ENCODE results near the gene ABCB11.
A peak's percentile ranks its signal among the peaks of the same experiment; 100 is the strongest.

The ABCB11 gene

DNA sequence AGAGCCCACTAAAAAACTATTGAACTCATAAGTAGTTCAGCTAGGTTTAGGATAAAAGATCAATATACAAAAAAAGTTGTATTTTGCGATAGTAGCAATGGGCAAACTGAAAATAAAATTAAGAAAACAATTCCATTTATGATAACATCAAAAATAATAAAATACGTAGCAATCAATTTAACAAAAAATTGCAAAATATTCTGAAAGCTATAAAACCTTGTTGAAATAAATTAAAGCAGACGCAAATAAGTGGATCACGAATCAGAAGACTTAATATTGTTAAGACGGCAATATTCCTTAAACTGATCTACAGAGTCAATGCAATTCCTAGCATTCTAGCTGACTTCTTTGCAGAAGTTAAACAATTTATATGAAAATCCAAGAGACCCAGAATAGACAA is 24.5 kb downstream of the ABCB11 start:
- no peak for DNase-seq

DNA sequence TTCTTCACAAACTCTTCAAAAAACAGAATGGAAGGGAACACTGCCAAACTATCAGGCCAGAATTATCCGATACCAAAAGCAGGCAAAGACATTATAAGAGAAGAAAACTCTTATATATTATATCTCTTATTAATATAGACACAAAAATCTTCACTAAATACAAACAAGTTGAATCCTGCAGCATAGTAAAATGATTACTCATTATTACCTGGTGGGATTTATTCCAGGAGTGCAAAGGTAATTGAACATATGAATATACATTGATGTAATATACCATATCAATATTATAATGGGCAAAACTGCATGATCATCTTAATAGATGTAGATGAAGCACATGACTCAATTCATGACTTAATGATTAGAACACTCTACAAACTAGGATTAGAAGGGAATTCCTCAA is 25.1 kb downstream of the ABCB11 start:
- no peak for DNase-seq

- DNase-seq: no peak
These were observed 26.0 kb downstream of the ABCB11 start for GRCh38 chr2:169005080-169005598.

DNA sequence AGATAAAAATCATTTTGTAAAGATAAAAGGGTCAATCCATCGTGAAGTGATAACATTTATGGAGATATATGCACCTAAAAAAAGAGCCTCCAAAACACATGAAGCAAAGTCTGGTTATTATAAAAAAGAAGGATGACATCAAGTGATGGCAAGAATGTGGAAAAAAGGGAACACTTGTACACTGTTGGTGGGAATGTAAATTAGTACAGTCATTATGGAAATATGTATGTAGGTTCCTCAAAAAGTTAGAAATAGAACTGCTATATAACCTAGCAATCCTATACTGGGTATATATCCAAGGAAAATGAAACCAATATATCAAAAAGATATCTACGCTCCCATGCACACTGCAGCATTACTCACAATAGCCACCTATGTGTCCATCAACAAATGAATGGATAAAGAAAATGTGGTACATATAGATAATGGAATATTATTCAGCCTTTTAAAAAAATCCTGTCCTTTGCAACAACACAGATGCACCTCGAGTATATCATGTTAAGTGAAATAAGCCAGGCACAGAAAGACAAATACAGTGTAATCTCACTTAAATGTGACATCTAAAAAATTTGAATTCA is 28.9 kb downstream of the ABCB11 start:
- DNase-seq: no peak

GRCh38 chr2:169001116-169001815 is 29.9 kb downstream of the ABCB11 start:
- no peak for DNase-seq

- DNase-seq: no peak
These were observed 31.4 kb downstream of the ABCB11 start for GRCh38 chr2:168999668-169000213.

GRCh38 chr2:168998609-168999211 is 32.4 kb downstream of the ABCB11 start:
- no peak for DNase-seq

GRCh38 chr2:168997794-168998193 is 33.3 kb downstream of the ABCB11 start:
- DNase-seq: no peak

DNA sequence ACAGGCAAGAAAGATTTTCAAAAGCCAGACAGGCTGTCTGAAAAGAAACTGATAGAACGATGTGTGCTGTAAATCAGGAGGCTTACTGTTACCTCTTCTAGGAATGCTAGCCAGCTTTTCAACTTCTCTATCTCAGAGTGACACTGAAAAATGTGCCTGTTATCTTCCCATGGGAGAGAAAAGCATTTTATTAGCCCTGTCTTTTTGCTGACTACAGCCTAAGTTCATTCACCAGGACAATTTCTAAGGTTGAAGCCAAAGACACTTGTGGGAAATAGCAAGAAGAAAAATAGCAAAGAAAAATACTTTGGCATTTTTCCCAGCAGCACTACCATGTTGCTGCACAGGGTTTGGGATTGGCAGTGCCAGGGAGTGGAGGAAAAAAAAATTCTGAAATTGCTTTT is 34.0 kb downstream of the ABCB11 start:
- no peak for DNase-seq

- DNase-seq: no peak
These were observed 35.4 kb downstream of the ABCB11 start for GRCh38 chr2:168995744-168996143.

DNA sequence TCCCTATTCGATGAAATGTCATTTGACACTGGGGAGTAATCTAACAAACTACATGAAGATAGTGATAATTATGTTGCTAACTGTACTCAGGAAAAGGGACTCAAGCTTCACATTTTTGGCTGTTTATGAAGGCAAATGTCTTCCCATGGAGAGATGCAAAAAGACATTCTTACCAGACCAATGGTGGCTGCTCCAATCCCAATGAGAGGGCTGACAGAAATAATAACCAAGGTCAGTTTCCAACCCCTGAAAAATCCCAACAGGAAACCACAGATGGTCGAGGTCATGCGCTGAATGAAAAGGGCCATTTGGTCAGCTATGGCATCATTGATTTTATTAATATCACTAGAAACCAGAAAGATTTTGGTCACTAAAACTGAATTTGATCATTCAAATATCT is 37.6 kb downstream of the ABCB11 start:
- DNase-seq: no peak

- no peak for DNase-seq
These were observed 38.4 kb downstream of the ABCB11 start for GRCh38 chr2:168992591-168993349.

DNA sequence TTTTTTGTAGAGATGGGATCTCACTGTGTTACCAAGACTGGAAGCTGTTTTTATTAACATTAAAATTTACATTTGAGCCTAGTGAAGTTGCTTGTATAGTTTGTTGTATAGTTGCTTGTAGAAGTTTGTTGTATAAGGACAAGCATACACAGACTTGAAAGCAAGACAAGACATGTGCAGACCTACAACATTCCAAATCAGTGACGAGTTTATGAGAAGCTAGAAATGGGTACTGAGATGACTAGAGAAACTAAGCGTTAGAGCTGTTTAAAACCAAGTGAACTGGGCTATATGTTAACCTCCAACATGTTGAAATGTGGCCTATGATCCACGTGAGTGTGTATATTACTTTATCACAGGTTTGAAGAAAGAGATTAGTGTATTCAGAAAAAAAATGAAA is 39.1 kb downstream of the ABCB11 start:
- DNase-seq: no peak

DNA sequence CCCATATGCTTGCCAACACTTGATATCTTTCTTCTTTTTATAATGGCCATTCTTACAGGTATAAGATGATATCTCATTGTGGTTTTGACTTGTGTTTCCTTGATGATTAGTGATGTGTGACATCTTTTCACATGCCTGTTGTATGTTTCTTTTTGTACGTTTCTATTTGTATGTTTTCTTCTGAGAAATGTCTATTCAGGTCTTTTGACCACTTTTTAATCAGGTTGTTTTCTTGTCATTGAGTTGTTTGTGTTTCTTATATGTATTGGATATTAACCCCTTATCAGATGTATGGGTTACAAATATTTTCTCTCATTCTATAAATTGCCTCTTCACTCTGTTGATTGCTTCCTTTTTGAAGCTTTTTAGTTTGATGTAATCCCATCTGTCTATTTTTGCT is 42.4 kb downstream of the ABCB11 start:
- no peak for DNase-seq

DNA sequence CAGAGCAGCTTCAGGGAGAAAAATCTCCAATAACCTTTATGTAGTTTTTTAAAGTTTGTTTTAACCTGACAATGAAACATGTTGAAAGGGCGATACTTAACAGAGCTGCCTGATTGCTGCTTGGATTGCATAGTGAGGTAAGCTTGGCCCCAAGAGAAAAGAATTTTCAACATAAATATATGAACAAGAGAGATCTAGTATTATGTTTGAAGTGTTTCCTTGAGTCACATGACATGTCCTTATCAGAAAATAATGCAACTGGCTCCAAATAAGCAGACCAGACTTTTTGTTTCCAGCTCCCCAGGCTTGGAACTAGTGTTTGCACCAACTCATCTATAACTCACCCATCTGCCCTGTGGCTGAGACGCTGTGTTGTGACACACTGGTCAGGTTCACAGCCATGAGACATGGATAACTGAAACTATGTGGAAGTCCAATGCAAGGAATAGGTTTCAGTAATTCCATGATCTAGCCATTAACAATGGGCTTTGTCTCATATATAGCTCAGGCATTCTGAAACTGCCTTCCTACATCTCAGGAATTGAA is 44.7 kb downstream of the ABCB11 start:
- no peak for DNase-seq

DNA sequence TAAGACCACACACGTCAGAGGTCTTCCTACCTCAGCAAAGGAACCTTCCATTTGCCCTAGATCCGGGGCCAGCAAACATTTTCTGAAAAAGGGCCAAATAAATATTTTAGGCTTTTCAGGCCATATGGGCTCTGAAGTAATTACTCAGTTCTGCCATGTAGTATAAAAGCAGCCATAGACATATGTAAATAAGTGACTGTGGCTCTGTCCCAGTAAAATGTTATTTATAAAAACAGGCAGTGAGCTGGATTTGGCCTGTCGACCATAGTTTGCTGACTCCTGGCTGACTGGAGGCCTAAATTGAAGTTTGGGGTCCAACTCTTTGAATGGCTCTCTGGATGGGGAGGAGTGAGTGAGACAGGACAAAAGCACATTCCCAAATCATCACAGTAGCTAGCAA is 49.5 kb downstream of the ABCB11 start:
- DNase-seq: no peak

- DNase-seq: no peak
These were observed 52.7 kb downstream of the ABCB11 start for GRCh38 chr2:168978461-168978861.

DNA sequence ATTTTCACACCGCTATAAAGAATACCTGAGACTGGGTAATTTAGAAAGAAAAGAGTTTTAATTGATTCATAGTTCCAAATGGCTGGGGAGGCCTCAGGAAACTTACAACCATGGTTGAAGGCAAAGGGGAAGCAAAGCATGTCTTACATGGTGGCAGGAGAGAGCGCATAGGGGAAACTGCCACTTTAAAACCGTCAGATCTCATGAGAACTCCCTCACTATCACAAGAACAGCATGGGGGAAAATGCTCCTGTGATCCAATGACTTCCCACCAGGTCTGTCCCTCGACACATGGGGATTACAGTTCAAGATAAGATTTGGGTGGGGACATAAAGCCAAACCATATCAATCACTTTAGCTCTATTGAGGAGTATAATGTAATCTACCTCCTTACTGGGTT is 53.5 kb downstream of the ABCB11 start:
- DNase-seq: no peak

GRCh38 chr2:168976034-168976654 is 55.0 kb downstream of the ABCB11 start:
- DNase-seq: peak; percentile 64

- DNase-seq: peak; percentile 51
These were observed 56.7 kb downstream of the ABCB11 start for GRCh38 chr2:168974428-168974827.

DNA sequence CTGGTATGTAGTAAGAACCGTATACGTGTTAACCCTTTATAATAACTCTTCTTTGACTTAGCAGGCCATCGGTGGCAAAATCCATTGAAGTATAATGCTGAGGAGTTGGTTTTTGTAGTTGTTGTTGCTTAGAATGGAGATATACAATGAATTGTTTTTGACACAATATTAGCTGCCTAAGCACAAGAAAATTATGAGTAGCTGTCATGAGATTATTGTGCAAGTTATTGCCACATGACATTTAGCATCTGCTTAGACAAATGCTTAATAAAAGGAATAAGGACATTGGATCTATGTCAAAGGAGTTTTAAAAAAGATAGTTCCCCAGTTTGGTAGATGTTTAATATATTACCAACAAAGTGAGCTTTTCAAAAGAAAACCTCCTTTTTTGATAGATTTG is 59.9 kb downstream of the ABCB11 start:
- no peak for DNase-seq

- DNase-seq: no peak
These were observed 60.4 kb downstream of the ABCB11 start for GRCh38 chr2:168970711-168971233.

Data from eye (tissue), 1 donor.